HG03571 (cell line): ENCODE results near the gene ADGRG1.
"Not testable (repeated sequence)": the region's sequence is repeated elsewhere in the genome, so short reads cannot be mapped to it uniquely, and the experiment has no call there.

Experiments
- ATAC-seq: cut with Tn5 transposase; IDR thresholded peaks from one replicate; pipeline ENCODE4 v1.9.1; 2021; ENCODE audit not compliant: unreplicated experiment

Gene ADGRG1

DNA sequence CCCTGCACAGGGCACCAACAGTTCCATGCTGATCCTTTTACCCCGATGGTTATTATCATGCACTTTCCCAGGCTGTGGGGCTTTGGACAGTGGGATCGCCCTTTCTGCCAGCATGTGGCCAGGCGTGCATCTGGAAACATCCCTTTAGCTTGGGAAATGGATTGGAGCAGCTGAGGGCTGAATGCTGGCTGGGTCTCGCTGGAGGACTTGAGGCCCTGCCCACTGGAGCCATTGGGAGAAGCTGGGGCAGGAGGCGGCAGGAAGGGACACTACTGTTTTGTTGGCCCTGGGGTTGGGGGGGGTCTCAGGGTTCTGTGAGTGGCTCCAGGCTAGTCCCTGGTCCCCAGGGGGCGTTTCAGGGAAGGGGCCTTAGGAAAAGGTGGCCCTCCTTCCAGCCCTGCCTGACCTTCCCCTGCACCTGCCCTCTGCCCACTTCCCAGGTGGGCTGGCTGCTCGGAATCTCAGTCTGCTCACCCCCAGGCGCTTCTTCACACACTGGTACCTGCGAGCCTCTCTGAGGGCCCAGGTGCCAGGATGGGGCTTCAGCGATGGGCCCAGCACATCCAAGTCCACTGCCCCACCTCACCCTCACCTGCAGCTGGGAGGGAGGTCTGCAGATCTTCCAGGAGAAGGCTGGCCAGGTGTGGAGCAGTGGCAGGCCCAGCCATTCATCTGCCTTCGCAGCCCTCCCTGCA, 38.1 kb downstream of the ADGRG1 start:
- no peak for ATAC-seq

DNA sequence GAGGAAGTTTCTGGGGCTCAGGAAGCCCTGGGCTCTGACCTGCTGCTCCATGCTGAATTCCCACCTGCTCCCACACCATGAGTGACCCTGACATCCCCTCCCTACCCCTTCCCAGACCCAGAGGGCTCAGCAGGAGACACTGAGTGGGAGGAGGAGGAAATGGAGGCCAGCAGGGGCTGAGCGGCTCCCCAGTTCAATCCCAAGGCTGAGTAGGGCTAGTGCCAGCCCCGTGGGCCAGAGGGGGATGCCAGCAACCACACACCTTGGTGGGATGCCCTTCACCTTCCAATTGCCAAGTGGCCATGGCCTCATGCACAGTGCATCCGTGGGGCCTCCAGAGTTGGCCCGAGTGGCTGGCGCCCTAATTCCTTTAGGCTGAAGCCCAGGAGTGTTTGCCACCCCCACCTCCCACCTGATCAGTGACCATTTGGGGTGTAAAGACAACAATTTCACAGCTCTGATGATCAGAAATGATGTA, 38.7 kb downstream of the ADGRG1 start:
- ATAC-seq = no peak

DNA sequence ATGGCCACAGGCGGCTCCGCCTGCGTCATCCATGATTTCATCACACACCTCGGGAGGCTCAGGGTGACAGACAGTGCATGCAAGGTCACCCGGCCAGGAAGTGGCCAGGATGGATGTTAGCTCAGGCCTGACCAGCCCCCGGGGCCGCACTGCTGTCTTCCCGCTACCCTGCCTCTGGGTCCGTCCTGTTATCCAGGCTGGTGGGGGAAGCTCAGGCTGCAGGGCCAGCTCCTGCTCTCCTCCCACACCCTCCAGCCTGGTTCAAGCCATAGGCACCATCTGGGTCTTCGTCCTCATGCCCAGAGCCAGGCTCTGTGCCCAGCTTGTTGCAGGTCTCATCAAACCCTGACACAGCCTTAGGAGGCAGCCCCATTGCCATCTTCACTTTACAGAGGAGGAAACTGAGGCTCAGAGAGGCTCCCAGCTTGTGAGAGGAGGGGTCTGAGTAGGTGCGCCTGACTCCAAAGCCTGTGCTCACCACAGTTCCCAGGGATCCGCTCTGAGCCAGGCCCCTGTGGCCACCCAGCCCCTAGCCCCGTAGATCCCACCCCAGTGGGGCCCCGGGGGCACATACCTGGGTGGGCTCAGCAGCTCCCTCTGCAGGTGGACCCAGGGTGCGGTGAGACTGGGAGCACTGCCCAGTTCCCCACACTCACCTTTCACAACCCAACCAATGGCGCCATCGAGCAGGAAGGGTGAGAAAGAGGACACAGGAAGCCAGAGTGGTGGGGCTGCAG, 39.3 kb downstream of the ADGRG1 start:
- no peak for ATAC-seq

DNA sequence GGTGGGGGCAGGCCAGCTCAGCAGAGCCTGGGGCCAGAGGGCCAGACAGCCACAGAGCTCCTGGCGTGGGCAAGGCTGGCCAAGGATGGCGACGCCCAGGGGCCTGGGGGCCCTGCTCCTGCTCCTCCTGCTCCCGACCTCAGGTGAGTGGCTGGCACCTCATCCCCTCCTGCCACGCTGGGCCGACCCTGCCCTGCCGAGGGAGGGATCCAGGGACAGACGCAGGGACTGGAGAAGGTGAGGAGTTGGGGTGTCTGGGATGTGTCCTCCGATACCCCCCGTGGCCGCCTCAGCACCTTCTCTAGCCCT, 39.8 kb downstream of the ADGRG1 start, which contains the start of gene ADGRG3:
ADGRG3 (plus strand) TSS at position 44 of the 309 bp plus-strand sequence; CDS start at position 86, 42 bp downstream.
- ATAC-seq = no peak

DNA sequence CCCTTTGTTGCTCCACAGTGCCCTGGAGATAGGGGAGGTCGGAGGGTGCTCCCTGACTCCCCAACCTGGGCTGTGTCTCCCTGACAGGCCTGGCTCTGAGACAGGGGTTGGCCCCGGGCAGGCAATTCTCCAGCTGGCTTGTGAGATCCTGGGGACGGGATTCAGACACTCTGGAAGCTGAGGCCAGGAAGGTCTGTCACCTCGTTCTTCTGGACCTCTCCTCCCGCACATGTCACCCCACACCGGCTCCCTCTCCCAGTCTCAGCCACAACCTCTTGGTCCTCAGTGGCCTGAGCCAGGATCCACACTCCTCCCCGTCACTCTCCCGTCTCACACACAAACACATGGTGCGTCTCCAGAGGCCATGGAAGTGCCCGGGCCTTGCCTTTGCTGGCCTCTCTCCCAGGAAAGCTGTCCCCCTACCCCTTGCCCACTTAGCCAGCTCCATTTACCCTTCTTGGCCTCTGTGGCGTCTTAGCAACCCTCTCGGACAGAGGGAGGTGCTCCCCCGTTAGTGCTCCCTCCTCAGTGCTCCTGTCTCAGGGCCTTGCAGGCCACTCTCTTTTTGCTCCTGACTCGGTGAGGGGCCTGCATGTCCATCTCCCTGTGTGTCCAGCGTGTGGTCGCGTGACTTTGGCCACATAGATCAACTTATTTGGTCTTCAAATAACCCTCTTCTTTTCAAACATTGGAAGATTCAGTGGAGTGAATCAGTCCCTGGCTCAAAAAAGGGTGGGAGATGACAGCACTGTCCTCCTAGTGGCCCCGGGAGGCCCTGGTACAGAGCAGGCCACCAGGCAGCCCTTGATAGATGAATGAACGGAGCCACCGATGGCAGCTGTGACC, 40.4 kb downstream of the ADGRG1 start:
- ATAC-seq = no peak

DNA sequence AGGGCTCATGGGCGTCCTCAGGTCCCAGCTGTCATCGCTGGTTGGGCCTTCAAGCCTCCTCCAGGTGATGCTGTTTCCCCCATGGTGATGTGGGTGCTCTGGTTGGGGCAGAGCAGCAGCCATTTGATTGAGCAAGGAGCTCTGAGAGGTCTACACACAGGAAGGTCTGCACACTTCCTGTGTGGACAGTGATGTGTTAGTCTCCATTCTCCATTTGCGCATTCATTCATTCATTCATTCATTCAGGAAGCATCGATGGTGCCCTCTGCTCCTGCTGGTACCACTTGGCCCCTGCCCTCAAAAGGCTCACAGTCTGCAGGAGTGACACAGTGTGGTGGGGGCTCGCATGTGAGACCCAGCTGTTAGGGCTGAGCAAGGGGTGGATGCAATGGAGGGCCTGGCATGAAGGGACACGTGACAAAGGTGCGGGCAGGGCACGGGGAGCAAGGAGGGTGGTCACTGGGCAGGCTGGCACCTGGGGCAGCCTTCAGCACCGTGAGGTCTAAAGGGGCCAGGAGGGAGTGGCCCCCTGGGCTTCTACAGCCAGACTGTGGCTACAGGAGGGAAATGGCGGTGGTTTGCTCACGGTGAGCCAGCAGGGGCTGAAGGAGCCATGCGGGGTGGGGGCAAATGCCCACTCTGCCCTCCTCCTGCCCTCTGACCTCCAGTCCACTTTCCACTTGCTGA, 41.2 kb downstream of the ADGRG1 start:
- ATAC-seq = no peak

DNA sequence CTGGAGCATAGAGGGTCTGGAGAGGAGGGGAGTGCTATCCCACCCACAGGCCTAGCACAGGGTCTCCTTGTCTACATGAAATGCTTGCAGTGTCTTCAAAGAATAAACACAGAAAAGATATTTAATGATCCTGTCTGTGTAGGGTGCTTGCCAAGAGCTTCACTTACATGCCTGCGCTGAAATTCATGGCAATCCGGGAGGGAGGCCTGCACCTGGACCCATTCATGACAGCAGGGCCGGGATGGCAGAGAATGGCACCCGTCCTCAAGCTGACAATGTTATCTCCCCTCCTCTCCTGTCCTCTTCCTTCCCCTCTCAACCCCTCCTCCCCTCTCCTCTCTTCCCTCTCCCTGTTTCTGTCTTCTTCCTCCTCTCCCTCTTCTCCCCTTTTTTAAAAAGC, 41.8 kb downstream of the ADGRG1 start:
- ATAC-seq = no peak

DNA sequence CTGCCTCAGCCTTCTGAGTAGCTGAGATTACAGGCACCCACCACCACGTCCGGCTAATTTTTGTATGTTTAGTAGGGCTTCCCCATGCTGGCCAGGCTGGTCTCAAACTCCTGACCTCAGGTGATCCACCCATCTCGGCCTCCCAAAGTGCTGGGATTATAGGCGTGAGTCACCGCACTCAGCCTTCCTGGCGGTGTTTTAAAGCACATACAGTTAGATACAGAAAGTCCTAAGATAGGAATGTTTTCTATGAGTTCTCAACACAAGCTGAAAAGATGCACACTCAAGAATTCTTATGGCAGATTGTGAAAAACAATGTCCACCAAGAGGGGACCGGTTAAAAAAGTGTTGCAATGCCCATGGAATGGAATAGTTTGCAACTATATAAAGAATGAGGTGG, 43.0 kb downstream of the ADGRG1 start:
- ATAC-seq = not testable (repeated sequence)

DNA sequence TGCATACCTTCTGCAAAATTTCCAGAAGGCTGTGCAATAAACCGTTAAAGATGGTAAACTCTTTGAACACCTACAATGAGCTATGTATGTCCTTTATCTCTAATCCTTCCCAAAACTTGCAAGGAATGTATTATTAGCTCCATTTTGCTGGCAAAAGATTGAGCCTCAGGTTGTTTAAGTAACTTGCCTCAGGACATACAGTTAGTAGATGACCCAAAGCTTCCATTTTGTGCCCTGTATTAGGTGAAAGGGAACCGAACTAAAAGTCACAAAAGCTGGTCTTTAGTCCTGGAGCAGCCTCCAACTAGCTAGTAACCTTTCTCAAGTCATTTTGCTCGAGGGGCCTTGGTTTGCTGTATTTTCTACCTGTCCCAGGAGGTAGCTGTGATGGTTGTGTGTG, 44.0 kb downstream of the ADGRG1 start:
- no peak for ATAC-seq

DNA sequence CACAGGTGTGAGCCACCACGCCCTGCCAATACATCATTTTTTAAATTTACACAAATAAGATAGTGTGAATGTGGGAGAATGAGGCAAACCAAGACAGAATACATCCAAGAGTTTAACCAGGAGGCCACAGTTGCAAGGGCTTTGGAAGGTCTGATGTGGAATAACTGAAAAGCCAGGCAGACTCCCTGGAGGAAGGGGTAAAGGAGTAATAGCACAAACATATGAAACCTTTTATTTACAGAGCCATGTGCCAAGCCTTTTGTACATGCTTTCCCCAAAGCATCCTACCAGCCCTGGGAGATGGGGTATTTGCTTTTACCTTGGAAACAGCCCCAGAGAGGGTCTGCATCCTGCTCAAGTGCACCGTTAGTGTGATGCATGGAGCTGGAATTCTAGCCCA, 44.4 kb downstream of the ADGRG1 start:
- ATAC-seq = no peak

DNA sequence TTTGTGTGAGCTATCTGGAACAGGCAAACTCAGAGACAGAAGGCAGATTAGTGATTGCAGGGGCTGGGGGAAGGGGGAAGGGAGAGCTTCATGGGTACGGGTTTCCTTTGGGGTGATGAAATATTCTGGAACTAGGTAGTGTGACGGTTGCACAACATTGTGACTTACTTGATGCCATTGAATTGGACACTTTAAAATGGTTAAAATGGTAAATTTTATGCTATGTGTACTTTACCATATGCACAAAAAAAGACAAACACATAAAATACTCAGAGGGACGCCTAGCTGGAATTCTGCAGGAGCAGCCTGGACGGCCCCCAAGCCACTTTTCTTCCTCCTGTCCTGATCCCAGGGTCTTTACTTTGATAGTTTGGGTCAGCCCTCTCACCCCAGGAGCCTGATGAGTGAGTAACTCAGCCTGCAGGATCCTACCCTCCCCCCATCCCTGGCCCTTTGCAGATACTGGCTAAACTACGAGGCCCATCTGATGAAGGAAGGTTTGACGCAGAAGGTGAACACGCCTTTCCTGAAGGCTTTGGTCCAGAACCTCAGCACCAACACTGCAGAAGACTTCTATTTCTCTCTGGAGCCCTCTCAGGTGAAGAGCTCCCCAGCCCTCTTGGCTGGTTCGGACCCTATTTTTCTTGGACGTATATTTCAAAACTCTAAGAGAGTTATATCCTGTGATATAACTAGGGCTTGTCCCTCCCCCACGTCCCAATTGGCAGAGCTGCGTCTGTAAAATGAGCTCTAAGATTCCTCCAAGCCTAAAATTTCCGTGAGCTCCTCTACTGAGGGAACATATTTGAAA, 47.5 kb downstream of the ADGRG1 start:
- no peak for ATAC-seq

DNA sequence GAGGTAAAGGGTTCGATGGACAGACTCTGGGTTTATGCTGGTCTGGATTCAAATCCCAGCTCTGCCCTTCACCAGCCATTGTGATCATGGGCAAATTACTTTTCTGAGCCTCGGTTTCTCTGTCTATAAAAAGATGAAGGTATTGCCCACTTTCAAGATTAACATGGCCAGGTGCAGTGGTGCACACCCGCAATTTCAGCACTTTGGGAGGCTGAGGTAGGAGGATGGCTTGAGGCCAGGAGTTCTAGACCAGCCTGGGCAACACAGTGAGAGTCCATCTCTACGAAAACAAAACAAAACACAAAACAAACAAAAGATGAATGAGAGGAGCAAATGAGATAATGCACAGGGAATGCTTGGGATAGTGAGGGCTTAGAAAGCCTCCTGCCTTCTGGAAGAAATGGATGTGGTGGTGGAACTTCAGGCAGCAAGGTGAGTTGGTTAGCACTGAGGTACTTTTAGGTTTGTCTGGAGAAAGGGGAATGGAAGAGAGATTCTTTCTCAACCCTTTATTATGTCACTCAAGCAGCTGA, 48.2 kb downstream of the ADGRG1 start:
- no peak for ATAC-seq

DNA sequence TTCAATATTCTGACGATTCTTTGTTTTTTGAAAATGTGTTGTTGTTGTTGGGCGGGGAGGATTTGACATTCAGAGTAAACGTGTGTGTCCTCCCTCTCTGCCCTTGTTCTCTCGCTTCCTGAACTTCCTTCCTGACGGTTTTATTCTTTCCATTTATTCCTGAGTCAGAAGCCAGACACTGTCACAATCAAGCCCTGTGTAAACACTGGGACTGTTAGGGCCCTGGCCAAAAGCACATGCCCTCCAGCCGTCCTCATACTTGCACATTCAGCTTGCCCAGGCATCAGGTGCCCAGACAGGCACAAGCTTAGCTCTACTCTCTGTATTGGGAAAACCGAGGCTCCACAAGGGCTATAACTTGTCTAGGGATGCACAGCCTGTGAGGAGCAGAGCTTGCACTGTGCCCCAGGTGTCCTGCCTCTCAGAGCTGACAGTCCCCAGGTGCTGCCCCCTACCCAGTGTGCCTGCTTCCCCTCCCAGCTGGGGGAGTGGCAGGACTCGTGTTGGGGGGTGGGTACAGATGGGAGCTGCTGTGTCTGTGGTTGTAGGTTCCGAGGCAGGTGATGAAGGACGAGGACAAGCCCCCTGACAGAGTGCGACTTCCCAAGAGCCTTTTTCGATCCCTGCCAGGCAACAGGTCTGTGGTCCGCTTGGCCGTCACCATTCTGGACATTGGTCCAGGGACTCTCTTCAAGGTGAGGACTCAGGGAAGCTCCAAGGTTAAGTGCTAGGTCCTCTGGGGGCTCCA, 49.4 kb downstream of the ADGRG1 start:
- no peak for ATAC-seq

DNA sequence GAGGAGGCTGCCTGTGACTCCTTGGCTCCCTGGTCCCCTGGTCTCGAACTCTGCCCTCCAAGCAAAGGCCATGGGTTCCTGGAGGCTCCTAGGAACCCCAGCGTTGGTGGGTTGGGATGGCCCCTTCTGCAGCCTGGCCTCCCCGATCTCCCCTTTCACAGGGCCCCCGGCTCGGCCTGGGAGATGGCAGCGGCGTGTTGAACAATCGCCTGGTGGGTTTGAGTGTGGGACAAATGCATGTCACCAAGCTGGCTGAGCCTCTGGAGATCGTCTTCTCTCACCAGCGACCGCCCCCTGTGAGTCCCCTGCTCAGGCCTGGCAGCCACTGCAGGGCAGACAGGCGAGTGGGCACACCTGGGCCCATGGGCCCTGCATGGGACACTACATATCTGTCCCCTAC, 50.6 kb downstream of the ADGRG1 start:
- ATAC-seq = no peak

DNA sequence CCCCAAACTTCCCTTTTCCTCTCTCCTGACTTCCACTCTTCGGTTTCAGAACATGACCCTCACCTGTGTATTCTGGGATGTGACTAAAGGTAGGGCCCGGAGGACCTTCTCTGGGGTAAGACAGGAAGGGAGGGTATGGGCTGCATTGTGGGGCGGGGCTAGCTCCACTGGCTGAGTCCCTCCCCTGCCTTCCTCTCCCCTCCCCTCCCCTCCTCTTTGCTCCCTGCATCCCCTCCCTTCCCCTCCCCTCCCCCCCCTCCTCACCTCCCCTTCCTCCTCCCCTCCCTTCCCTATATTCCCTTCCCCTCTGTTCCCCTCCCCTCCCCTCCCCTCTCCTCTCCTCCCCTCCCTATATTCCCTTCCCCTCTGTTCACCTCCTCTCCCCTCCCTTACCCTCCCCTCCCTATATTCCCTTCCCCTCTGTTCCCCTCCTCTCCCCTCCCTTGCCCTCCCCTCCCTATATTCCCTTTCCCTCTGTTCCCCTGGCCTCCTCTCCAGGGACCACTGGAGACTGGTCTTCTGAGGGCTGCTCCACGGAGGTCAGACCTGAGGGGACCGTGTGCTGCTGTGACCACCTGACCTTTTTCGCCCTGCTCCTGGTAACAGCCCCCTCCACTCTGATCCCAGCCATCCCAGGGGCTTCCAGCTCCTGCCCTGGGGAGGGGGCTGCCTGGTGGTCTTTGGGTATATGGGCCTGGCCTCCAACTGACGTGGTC, 51.5 kb downstream of the ADGRG1 start:
- no peak for ATAC-seq

DNA sequence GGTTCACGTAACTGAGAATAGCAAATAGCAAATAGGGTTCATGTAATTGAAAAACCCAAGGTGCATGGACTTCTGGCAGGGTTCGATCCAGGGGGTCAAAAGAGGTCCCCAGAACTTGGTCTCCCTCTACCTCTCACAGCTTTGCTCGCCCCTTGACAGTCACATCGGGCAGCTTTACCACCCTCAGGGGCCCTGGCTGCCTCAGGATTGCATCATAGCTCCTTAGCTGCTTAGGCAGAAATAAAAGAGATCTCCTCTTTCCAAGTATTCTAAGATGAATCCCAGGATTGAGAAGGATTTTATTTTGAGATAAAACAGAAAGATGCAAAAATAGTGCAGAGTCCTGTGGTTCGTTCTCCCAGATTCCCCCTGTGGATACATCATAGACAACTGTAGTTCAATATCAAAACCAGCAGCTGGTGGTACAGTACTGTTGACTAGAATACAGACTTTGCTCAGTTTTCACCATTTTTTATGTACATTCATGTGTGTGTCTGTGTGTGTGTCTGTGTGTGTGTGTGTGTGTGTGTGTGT, 52.5 kb downstream of the ADGRG1 start:
- no peak for ATAC-seq

DNA sequence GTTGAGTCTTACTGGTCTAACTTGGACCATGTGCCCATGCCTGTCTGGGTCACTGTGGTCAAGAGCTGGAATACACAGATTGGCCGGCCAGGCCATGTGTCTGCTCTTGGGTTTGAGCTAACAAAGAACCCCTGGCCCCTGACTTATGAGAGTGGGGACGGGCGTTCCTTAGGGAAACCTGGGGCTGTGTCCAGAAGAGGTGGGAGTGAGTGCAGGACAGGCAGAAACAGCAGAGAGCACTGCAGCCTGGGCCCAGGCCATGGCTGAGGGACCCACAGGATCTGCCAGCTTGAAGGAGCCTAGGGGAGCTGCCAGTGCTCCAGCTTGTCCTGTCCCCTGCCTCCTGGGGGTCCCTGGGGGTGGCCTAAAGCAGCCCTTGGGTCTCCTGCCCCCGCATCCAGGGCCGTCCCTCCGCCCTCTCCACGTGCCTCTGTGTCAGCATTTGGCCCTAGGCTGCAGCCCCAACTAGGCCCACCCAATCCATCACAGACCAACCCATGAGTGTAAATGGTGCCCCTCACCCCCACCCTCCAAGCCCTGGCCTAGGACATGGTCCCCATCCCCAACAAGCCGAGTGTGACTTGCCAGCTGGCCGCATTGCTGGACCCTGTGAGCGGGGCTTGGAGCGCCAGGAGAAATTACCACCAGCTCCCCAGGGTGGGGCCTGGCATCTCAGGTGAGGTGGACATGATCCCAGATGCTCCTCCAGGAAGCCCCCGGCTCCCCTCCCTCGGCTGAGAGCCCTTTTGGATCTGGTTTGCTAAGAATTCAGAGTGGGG, 53.7 kb downstream of the ADGRG1 start:
- ATAC-seq = no peak
